Lung microvascular endothelial cell (primary cell): Measurements from ENCODE around the gene DSTYK. TPM values are rescaled to one million over a fixed set of nuclear protein-coding genes. Genes with fewer than 3 reads are reported as not detected.
A peak's percentile ranks its signal among the peaks of the same experiment; 100 is the strongest.
"Not testable (repeated sequence)": the region's sequence is repeated elsewhere in the genome, so short reads cannot be mapped to it uniquely, and the experiment has no call there.

ENCODE experiments used
- DNase-seq, 2 donors: peaks; one replicate each; pipeline versions ENCODE4 v3.0.0 to v3.0.0-alpha.2; 2010; ENCODE audit warnings: low read depth in 2 of 2
- total RNA-seq: library from RNA; depleted of rRNA; stranded (reverse); fragments of >200 nt; gene quantifications from 2 replicates; pipeline ENCODE4 v1.2.1, GENCODE V29; 2014

The DSTYK gene
- total RNA-seq, 1 donor from 2014 or later: 10.9 TPM

DNA sequence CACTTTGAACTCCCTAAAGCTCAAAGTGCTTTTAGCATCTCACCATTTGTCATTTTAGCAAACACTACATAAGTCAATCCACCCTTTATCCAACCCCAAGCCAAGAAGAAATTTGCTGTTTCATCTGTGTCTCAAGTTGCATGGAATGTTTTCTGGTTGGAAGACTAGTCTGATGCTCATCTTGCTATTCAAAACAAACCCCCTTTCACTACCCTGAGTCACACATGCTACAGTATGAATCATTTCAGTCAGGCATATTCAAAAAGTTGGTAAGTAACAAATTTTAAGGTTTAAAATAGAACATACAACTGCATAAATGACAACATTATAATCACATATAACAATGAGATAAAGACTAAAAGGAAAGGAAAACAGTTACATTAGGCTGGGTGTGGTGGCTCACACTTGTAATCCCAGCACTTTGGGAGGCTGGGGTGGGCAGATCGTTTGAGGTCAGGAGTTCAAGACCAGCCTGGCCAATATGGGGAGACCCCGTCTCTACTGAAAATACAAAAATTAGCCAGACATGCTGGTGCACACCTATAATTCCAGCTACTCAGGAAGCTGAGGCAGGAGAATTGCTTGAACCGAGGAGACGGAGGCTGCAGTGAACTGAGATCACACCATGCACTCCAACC, 38.7 kb downstream of the DSTYK start:
- DNase-seq: peak in 1 of 2 donors; percentile 87

DNA sequence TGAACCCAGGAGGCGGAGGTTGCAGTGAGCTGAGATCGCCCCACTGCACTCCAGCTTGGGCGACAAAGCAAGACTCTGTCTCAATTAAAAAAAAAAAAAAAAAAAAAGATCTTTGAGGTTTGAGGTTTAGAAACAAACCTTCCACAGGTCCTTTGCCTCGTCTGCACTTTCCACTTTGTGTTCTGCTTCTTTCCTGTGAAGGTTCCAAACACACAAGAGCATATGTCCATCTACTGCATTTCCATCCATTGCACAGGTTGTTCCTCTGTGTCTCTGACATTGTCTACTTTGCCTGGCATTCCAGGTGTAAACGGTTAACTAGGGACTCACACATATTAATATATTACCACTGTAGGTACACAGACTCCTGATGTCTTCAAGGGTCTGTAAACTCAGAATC, 40.1 kb downstream of the DSTYK start:
- DNase-seq: no peak

DNA sequence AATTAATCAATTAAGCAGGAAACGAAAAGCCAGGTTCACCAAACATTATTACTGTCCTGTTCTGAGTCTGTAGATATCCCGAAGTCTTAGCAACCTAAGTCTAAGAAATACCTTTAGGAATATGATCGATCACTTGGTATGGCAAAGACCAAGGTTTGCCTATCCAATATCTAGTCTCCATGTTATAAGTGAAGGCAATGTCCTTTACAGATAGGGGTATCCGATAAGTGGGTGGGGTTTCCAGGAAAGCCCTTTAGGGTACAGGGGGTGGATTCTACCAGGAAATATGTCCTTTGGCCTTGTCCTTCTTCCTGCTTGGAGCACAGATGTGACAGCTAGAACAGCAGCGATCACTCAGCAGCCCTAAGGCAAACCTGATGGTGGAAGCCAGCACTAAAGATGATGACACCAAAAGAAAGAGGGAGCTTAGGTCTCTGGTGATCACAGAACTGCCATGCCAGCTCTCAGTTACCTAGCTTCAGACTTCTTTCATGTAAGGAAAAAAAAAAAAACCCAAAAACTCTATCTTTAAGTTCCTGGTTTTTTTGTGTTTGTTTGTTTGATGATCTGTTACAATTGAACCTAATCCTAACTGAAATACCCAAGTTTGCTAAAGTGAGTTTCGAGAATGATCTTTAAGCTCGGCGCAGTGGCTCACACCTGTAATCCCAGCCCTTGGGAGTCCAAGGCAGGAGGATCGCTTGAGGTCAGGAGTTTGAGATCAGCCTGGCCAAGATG, 40.8 kb downstream of the DSTYK start:
- DNase-seq: no peak

DNA sequence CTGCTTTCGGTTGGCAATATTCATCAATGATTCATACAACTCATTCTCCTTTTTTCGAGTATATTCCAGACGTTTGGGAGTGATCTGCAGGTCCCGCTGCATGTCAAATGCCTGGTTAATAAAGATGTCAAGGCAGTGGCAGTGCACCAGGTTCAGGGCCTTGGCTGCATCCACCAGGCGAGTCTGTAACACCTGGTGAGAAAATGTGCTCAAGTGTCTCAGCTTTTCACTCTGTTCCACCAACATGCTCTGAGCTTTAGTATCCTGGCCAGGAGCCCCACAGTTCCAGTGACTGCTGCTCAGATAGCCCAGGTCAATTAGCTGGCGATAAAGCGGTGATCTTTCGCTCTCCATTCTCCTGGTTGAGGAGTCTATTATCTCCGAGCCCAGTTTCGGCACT, 42.3 kb downstream of the DSTYK start:
- no peak for DNase-seq

DNA sequence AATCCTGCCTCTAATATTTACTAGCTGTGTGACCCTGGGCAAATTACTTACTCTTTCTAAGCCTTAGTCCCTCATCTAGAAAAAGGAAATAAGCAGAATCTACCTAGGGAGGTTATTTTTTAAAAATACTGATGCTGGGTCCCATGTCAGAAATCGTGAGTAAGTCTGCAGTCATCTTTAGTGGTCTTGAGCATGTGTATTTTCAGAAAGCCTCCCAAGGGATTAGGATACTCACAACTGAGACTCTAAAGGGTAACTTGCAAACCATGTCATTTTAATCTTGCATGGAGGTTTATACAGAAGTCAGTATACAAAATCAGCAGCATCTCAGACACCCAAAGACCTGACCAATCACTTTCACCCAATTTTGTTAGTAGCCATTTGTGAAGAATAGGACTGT, 43.2 kb downstream of the DSTYK start:
- no peak for DNase-seq

DNA sequence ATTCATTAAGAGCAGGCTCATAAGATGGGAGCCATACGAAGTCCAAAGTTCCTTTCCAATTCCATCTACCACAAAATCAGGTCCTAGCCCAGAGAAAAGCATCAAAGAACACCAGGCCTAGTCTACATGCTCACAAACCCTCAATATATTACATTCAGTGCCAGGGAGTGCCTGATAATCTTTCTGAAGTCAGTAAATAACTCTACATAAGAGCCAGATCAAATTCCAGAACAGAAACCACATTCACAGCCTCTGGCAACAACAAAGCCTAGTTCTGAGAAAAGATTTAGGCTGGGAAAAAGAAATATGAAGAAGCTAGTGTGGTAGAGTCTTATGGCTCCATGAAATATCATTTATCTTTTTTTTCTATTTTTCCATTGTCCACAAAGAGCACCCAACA, 49.2 kb downstream of the DSTYK start:
- no peak for DNase-seq

DNA sequence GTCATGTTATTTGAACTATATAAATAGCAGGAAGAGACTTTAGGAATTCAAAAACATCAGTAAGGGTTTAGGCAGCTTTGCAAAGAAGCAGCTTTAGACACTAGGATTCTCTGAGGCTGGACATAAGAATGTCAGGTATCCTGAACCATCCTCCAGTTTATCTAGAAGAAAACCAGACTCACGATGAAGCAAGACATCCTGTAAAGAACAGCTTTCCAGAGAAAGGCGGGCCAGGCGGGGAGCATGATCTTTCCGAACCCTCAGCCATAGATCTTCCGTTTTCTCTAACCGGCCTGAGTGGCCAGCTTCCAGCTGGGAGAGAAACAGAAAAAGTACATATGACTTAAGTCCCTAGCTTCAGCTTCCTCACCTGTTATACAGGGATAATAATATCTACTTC, 50.4 kb downstream of the DSTYK start:
- DNase-seq: no peak

DNA sequence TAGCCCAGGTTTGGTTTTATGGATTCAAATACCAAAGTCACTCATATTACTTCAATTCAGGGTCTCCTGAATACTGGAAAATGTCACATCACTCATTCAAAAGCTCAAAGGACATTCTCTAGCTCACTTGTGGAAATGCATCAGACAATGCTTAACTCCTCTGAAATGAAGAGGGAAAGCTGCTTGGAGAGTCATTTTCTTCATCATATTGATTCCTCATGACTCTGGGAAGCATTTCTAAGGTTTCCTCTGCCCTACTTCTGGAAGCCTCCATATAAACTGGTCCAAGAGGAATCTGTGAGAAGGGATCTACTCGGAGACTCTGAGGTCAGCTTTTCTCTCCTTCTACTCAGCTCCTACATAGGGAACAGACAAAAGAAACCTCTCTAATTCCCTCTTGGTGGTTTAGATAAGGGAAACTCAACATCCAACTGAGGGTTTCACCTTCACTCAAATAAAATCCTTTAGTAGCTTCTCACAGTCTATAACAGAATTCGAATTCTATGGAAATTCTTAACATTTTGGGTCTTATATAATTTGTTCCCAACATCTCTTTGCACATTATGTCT, 53.4 kb downstream of the DSTYK start:
- DNase-seq: no peak

DNA sequence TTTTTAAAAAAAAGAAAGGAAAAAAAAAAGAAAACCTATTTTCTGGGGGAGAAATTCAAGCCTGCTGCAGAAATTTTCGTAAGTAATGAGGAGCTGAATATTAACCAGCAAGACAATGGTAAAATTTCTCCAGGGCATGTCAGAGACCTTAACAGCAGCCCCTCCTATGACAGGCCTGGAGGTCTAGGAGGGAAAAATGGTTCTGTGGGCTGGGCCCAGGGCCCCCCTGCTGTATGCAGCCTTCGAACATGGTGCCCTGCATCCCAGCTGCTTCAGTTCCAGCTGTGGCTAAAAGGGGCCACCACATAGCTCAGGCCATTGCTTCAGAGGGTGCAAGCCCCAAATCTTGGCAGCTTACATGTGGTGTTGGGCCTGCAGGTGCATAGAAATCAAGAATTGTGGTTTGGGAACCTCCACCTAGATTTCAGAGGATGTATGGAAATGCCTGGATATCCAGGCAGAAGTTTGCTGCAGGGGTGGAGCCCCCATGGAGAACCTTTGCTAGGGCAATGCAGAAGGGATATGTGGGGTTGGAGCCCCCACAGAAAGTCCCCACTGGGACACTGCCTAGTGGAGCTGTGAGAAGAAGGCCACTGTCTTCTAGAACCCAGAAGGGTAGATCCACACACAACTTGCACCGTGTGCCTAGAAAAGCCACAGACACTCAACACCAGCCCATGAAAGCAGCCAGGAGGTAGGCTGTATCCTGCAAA, 55.7 kb downstream of the DSTYK start:
- DNase-seq: not testable (repeated sequence)

DNA sequence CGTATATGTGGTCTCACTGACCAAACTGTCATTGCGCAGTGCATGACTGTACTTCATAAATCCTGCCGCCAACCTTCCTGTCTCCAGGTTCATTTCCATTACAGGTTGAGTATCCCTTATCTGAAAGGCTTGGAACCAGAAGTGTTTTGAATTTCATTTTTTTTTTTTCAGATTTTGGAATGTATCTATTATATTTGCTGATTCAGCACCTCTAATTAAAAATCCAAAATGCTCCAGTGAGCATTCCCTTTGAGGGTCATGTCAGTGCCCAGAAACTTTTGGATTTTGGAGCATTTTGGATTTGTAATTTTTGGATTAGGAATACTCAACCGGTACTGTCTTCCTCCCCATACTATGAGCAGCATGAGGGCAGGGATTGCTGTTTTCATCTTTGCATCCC, 59.0 kb downstream of the DSTYK start:
- DNase-seq: no peak

DNA sequence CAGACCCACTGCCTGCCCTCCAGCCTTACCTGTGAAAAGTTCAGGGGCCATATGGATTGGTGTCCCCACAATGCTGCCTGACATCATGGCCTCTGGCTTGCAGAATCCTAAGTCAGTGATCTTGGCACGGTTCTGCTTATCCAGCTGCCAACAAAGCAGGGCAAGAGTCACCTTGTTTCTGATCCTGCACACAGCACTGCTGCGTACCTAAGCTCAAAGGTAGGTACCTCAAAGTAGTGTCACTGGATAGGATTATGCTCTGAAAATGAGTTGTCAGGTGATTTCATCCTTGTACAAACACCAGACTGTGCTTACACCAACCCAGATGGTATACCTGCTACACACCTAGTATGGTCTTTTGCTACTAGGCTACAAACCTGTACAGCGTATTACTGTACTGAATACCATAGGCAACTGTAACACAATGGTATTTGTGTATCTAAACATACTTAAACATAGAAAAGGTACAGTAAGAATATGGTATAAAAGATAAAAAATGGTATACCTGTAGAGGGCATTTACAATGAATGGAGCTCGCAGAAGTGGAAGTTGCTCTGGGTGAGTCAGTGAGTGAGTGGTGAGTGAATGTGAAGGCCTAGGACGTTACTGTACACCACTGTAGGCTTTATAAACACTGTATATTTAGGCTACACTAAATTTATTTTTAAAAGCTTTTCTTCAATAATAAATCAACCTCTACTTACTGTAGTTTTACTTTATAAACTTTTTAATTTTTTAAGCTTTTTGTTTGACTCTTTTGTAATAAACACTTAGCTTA, 60.7 kb downstream of the DSTYK start:
- DNase-seq: no peak

DNA sequence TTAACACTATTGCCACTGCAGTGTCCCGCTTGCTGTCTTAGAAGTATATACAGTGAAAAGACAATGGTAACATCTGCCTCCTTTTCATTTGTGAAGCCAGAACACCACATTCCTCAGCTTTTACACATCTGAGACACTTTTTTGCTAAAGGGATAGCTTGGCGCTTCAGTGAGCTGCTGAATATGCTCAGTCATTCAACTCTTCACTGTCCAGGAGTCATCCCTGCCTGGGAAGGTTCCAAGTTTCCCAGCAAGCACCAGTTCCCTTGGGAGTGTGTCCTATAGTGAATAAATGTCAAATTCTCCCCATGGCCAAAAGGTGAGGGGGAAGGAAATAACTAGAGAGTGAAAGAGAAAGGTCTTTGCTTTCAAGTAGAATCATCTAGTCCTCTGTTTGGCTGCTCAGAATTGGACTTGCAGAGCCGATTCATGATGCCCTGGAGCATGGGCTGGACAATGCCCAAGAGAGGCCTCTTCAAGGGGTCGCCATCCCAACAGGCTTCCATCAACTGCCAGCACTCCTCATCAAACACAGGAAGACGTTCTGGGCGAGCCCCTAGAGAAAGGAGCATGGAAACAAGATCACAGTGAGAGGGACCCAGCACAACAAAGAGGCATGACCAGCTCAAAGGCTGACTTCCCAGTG, 64.2 kb downstream of the DSTYK start:
- peak; percentile 41 to 44 for DNase-seq

DNA sequence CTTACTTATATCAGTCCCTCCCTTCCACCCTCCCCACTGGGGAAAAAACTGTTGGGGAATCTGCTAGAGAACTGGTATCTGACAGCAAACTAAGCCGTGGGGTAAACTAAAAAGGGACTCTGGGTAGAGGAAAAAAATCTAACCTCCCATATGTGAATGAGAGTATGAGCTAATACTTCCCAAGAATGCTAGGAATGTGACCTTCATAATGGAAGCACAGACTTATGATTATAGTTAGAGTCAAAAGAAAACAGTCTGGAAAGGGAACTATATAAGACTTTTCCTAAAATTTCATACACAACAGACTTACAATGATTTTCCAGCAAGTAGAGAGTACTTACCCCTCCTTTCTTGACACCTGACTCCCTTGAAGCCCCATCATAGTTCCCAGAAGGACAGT, 66.8 kb downstream of the DSTYK start:
- DNase-seq: peak; percentile 60 to 65

DNA sequence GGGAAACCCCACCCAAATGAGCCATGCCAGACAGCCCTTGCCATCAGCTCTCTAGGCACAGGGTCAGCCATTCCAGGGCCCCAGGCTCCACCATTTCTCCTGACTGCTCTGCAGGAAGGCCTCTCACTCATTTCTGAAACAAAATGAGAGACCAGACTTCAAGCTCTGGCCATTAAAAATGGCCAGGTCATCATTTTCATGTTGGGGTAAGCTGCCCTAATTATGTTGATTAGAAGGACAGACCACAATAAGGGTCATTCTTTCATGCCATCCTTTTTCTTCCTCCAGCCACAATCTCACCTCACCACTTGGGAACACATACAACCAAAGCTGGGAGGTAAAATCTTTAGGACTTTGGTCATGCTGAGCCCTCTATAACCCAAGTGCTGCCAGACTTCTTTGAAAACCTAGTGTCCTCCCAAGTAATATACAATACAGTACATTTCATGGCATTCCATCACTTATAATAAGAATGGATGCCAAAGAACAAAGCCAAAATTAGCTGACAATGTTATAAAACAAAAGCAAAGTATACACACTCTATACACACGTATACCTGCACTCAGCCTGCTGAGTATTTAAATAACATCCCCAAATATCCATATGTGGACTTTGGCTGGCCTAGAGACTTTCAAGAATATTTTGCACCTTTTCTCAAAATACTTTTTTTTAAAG, 67.3 kb downstream of the DSTYK start:
- DNase-seq: no peak

DNA sequence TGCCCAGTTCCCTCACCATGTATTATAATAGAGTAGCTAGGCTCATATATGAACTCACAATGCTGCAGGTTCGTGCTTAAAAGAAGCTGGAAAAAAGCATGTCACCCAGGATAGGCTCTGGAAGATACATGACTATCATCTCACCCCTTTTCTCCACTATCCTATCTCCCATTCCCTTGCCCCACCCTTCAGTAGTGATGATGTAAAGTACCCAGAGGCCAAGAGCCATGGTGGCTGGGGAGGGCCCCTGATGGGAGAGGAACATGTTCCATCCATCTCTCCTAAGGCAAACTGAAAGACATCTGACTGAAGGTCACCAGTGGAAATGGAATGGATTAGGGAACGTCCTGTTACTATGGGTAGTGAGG, 69.4 kb downstream of the DSTYK start:
- no peak for DNase-seq

DNA sequence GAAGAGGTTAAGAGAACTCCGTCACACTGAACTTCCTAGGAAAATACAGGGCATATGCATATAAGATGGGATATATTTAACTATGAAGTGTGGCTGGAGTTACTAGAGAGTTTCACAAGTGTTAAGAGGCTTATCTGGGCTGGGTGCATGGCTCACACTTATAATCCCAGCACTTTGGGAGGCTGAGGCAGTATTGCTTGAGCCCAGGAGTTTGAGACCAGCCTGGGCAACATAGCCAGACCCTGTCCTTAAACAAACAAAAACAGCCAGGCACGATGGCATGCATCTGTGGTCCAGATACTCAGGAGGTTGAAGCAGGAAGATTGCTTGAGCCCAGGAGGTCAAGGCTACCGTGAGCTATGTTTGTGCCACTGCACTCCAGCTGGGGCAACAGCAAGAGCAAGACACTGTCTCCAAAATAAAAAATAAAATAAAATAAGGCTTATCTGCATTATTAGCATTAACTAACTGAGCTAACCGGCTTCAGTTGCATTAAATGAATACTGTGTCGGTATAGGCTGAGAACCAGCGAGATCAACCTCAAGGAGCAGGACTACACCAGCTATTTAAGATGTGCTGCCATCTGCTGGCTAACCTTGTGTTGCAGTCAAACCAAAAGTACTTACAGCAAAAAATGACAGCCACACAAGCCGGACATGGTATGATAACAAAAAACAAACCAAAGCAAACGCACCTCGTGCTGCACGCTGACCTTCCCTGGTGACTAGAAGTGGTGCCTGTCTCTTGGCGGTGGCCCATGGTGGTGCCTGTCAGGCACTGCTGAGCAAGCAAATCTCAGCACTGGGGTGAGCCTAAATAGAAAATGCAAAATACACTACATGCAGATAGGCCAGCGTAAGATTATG, 70.0 kb downstream of the DSTYK start:
- peak; percentile 80 to 89 for DNase-seq

DNA sequence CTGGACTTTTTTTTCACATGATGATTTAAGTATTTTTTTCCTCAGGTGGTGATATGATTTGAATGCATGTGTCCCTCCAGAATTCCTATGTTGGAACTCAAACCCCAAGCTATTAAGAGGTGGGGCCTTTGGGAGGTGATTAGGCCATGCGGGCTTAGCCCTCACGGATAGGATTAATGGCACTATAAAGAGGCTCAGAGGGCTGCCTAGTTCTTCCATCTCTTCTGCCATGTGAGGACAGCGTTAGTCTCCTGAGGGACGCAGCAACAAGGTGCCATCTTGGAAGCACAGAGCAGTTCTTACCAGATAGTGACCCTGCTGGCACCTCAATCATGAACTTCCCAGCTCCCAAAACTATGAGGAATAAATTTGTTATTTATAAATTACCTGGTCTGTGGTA, 71.4 kb downstream of the DSTYK start:
- DNase-seq: no peak

DNA sequence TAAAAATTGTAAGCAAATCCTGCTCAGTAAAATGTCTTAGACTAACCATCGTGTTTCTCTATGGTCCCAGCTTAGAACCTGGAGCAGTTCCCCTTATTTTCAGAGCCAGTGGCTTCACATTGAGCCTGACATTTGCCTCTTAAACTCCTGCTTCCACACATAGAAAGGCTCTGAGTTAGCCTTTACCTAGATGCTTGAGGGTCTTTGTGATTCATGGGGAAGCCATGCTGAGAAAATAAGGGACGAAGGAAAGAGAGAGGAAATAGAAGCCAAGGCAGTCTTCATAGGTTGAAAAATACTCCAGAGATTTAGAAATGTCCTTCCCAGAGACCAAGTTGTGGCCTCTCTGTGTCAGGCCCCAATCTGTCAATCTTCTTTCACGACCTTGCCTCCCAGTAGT, 73.6 kb downstream of the DSTYK start:
- no peak for DNase-seq

DNA sequence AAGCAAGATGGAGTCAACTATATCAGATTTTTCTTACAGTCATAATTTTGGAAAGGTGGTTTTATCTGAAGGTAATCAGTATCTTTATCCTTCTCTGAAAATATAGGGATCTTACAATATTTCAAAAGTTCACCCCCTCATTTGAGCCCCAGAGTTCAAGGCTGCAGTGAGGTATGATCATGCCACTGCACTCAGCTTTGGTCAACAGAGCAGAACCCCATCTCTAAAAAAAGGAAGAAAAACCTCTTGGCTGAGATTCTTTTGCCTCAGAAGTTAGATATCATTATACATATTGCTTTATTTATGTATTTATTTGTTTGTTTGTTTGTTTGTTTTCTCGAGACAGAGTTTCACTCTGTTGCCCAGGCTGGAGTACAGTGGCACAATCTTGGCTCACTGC, 78.2 kb downstream of the DSTYK start:
- no peak for DNase-seq
